HUES6 (cell line): Measurements from ENCODE around the gene ABHD8.
"Not testable (repeated sequence)": the region's sequence is repeated elsewhere in the genome, so short reads cannot be mapped to it uniquely, and the experiment has no call there.

ENCODE experiments used
- H3K27ac ChIP-seq: 2 replicates; pipeline ENCODE4 v1.7.0; 2013; ENCODE audit warnings: low read depth, mild to moderate bottlenecking, low read length, inconsistent platforms
- H3K27me3 ChIP-seq: 2 replicates; pipeline ENCODE4 v1.6.1; 2013; ENCODE audit warnings: low read length; ENCODE audit not compliant: control insufficient read depth, insufficient read depth
- H3K36me3 ChIP-seq: 2 replicates; pipeline ENCODE4 v1.6.1; 2013; ENCODE audit warnings: low read length; ENCODE audit not compliant: control insufficient read depth, insufficient read depth
- H3K4me1 ChIP-seq: 2 replicates; pipeline ENCODE4 v1.6.1; 2013; ENCODE audit warnings: low read length; ENCODE audit not compliant: control insufficient read depth, insufficient read depth
- H3K4me3 ChIP-seq: 2 replicates; pipeline ENCODE4 v1.5.1; 2013; ENCODE audit warnings: low read depth, low read length
- H3K9ac ChIP-seq: one replicate; pipeline ENCODE4 v1.6.1; 2013; ENCODE audit warnings: mild to moderate bottlenecking, low read length
- H3K9me3 ChIP-seq: 2 replicates; pipeline ENCODE4 v1.6.1; 2013; ENCODE audit warnings: low read depth, low read length; ENCODE audit not compliant: control insufficient read depth, insufficient read depth

The ABHD8 gene

DNA sequence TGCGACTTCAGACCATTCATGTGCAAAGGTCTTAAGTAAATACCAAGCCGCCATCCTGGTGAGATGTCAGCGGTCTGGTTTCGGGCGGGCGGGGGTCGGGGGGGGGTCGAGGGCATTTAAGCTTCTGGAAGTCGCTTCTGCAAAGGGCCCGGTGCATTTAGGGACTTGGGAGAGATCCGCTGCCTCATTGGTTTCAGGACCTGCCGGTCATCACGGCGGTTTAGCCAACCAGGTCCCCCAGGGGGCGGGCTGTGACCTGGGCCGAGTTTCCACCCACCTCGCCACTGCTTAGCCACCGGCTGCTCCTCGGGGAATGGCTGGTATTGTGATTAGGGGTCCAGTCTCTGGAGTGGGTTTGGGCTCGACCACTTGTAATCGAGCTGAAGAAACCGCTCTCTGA, 13.7 kb downstream of the ABHD8 start:
- H3K27me3 ChIP-seq = no peaks in the 10 kb centered on the region
- H3K9me3 ChIP-seq = peaks cover 5% of the 10 kb centered on the region; the same call in 1 of the 2 replicates
- peaks cover 6% of the 10 kb centered on the region for H3K36me3 ChIP-seq
- no peak overlapping the region for H3K27ac ChIP-seq
- H3K4me1 ChIP-seq = peaks cover 8% of the 10 kb centered on the region
- no peak overlapping the region for H3K4me3 ChIP-seq
- no peak overlapping the region for H3K9ac ChIP-seq

DNA sequence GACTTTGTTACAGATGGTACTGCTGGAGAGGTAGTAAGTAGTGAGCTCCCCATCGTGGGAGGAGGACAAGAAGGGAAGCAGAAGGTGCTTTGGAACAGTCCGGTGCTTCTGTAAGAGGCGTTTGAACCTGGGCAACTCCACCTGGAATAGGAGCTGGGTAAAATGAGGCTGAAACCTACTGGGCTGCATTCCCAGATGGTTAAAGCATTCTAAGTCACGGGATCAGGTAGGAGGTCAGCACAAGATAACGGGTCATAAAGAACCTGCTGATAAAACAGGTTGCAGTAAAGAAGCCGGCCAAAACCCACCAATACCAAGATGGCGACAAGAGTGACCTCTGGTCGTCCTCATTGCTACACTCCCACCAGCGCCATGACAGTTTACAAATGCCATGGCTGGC, 16.5 kb downstream of the ABHD8 start:
- peaks cover 6% of the 10 kb centered on the region; the same call in 1 of the 2 replicates for H3K4me1 ChIP-seq
- peaks cover 12% of the 10 kb centered on the region for H3K36me3 ChIP-seq
- peaks cover 6% of the 10 kb centered on the region; the same call in 1 of the 2 replicates for H3K27me3 ChIP-seq
- no peak overlapping the region for H3K27ac ChIP-seq
- peaks cover 5% of the 10 kb centered on the region; the same call in 1 of the 2 replicates for H3K9me3 ChIP-seq
- no peak overlapping the region for H3K4me3 ChIP-seq
- no peak overlapping the region for H3K9ac ChIP-seq

DNA sequence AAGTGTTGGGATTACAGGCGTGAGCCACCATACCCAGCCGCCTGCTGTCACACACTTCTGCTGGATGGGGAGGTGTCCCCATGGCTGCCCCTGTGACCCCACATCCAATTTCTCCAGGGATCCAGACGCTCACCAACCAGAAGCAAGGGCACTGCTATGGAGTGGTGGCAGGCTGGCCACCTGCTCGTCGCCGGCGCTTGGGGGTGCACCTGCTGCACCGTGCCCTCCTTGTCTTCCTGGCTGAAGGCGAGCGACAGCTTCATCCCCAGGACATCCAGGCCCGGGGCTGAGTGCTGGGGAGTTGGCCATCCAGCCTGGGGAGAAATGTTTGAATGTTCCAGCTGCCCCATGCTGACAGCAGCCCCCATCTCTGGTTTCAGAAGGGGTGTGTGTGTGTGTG, 17.0 kb downstream of the ABHD8 start:
- no peak overlapping the region for H3K27ac ChIP-seq
- H3K36me3 ChIP-seq = peaks cover 12% of the 10 kb centered on the region
- H3K9me3 ChIP-seq = peaks cover 5% of the 10 kb centered on the region; the same call in 1 of the 2 replicates
- H3K4me3 ChIP-seq = no peak overlapping the region
- H3K27me3 ChIP-seq = peaks cover 11% of the 10 kb centered on the region; the same call in 1 of the 2 replicates
- H3K9ac ChIP-seq = no peak overlapping the region
- H3K4me1 ChIP-seq = peaks cover 6% of the 10 kb centered on the region; the same call in 1 of the 2 replicates

DNA sequence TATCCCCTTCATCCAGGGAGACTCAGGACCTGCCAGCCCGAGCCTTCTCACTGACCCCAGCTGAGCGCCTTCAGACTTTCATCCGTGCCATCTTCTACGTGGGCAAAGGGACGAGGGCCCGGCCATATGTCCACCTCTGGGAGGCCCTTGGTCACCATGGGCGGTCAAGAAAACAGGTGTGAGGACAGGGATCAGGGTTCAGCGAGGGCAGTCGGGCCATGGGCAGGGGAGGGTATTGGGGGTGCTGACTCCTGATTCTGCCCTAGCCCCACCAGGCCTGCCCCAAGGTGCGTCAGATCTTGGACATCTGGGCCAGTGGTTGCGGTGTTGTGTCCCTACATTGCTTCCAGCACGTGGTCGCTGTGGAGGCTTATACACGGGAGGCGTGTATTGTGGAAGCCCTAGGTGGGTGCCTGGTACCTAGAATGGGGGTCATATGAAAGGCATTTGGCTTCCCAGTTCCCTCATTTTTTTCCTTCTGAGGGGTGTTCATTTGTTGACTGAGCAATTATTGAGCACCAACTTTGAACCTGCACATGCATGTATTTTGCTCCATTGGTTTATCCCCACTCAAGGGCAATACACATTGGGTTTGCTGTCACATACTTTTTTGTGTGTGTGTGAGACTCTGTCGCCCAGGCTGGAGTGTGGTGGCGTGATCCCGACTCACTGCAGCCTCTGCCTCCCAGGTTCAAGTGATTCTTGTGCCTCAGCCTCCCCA, 17.6 kb downstream of the ABHD8 start:
- Histone ChIP-seq H3K36me3 (peaks cover 12% of the 10 kb centered on the region), H3K27me3 (peaks cover 12% of the 10 kb centered on the region; the same call in 1 of the 2 replicates), H3K9ac (no peak overlapping the region), H3K4me3 (no peak overlapping the region), H3K4me1 (peaks cover 6% of the 10 kb centered on the region; the same call in 1 of the 2 replicates), H3K9me3 (peaks cover 5% of the 10 kb centered on the region; the same call in 1 of the 2 replicates), H3K27ac (no peak overlapping the region)

DNA sequence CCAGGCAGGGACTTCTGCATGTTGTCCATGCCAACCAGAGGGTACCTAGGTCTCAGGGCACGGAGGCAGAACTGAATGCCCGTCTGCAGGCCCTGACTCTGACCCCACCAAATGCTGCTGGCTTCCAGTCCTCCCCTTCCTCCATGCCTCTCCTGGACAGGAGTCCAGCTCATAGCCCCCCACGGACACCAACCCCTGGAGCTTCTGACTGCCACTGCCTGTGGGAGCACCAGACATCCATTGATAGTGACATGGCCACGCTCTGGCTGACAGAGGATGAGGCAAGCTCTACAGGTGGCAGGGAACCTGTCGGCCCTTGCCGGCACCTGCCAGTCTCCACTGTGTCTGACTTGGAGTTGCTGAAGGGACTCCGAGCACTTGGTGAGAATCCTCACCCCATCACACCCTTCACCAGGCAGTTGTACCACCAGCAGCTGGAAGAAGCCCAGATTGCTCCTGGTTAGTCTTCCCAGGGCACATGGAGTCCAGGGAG, 19.7 kb downstream of the ABHD8 start:
- H3K9ac ChIP-seq = no peak overlapping the region
- H3K9me3 ChIP-seq = peaks cover 5% of the 10 kb centered on the region; the same call in 1 of the 2 replicates
- peaks cover 12% of the 10 kb centered on the region; the same call in 1 of the 2 replicates for H3K27me3 ChIP-seq
- H3K4me3 ChIP-seq = no peak overlapping the region
- H3K27ac ChIP-seq = no peak overlapping the region
- peaks cover 6% of the 10 kb centered on the region; the same call in 1 of the 2 replicates for H3K4me1 ChIP-seq
- peaks cover 25% of the 10 kb centered on the region for H3K36me3 ChIP-seq

DNA sequence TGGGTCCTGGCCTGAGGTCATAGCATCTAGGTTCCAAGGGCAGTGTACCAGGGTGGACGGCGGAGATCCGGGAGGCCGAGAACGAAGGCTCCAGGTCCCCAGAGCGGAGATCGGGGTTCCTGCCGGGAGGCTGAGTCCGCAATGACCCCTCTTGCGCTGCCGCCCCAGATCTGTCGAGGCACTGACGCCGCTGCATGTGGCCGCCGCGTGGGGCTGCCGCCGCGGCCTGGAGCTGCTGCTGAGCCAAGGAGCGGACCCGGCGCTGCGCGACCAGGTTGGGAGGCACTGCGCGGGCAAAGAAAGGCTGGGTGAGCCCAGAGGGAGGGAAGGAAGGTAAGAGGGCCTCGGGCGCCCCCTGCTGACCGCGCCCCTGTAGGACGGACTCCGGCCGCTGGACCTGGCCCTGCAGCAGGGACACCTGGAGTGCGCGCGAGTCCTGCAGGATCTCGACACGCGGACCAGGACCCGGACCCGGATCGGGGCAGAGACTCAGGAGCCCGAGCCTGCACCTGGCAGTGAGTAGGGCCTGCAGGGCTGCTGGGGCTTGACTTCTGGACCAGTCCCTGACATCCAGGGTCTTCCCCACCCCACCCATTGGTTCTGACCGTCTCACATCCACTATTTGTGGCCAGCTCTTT, 20.6 kb downstream of the ABHD8 start:
- H3K4me1 ChIP-seq = peaks cover 6% of the 10 kb centered on the region; the same call in 1 of the 2 replicates
- peak overlapping the region; percentile 44 for H3K4me3 ChIP-seq
- peak overlapping the region; percentile 14 for H3K9ac ChIP-seq
- H3K36me3 ChIP-seq = peaks cover 28% of the 10 kb centered on the region
- peaks cover 12% of the 10 kb centered on the region; the same call in 1 of the 2 replicates for H3K27me3 ChIP-seq
- no peak overlapping the region for H3K27ac ChIP-seq
- peaks cover 5% of the 10 kb centered on the region; the same call in 1 of the 2 replicates for H3K9me3 ChIP-seq

DNA sequence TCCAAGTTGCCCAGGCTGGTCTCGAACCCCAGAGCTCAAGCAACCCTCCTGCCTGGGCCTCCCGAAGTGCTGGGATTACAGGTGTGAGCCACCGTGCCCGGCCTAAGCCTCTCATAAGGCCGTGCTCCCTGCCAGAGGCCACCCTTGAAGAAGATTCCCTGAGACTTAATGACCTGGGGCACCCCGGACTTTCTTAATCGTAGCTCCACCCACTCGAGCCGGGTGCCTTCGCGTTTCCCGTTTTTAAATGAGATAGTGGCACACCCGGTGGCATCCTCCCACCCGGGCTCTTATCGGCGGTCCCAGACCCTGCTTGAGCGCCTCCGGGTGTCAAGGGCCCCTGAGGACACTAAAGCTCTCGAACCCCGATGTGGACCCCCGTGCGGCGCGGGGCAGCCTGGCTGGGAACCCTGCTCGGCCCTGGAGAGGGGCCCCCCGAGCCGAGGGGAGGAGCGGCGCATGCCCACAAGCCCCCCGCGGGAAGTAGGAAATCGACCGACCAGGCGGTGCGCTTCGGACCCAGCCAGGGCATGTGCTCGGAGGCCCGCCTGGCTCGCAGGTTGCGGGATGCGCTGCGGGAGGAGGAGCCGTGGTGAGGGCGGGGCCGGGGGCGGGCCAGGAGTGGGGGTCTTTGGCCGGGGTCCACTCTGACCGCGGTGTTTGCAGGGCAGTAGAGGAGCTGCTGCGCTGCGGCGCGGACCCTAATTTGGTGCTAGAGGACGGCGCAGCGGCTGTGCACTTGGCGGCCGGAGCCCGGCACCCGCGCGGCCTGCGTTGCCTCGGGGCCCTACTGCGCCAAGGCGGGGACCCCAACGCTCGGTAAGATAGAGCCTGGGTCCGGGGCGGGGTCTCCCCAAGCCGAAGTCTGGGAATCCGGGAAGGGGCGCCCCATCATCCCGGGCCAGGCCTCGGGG, 21.6 kb downstream of the ABHD8 start, which contains the start of gene ANKLE1:
TSS of gene ANKLE1 (plus strand) at position 511 of the 914 bp plus-strand sequence. CDS start at position 531, 20 bp downstream.
- peaks cover 36% of the 10 kb centered on the region for H3K36me3 ChIP-seq

DNA sequence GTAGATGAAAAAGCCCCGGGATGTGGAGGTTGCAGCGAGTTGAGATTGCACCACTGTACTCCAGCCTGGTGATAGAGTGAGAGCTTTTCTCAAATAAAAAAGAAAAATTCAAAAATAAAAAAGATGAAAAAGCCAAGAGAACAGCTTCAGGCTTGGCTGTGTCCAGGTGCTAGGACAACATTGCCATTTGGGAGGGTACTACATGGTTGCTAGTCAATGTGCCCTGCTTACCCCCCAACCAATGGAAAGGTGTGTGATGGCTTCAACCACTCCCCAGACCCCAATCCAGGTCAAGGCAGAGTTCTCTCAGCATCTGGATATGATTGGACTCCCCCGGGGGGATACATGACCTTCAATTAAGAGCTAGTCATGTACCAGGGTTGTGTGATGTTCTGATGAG, 23.8 kb downstream of the ABHD8 start:
- peaks cover 6% of the 10 kb centered on the region; the same call in 1 of the 2 replicates for H3K4me1 ChIP-seq
- H3K9me3 ChIP-seq = no peaks in the 10 kb centered on the region
- peaks cover 51% of the 10 kb centered on the region for H3K36me3 ChIP-seq
- H3K9ac ChIP-seq = no peak overlapping the region
- no peak overlapping the region for H3K27ac ChIP-seq
- H3K27me3 ChIP-seq = peaks cover 12% of the 10 kb centered on the region; the same call in 1 of the 2 replicates
- no peak overlapping the region for H3K4me3 ChIP-seq

More for the DNA sequence above, 21.6 kb downstream of the ABHD8 start, which contains the start of gene ANKLE1:
- Histone ChIP-seq H3K4me1 (peaks cover 6% of the 10 kb centered on the region; the same call in 1 of the 2 replicates), H3K9ac (peak within 1 kb of the TSS; percentile 14), H3K4me3 (peak within 1 kb of the TSS; percentile 44), H3K9me3 (peaks cover 5% of the 10 kb centered on the region; the same call in 1 of the 2 replicates), H3K27ac (no peak within 1 kb of the TSS), H3K27me3 (peaks cover 12% of the 10 kb centered on the region; the same call in 1 of the 2 replicates)

DNA sequence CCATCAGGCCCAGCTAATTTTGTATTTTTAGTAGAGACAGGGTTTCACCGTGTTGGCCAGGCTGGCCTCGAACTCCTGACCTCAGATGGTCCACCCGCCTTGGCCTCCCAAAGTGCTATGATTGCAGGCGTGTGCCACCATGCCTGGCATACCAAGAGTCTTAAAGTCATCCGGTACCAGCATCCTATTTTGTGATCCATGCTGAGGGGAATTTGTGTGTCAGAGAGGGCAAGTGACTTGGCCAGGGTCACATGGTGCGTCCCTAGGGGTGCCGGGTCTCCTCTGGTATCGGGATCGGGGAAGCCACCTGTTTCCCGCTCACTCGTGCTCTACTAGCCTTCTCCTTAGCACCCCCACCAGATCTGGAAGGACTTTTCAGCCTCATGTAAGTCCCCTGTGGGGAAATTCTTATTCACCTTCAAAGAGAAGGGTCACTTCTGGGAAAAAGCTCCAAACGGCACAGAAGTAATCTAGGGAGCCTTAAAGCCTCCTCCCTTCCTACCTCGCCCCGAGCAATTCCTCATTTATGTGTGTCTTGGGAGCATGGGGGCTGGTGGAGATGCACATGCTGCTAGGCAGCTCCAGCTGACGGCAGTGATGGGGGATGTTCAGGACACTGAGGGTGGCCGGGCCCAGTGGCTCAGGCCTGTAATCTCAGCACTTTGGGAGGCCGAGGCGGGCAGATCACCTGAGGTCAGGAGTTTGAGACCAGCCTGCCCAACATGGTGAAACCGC, 27.6 kb downstream of the ABHD8 start:
- Histone ChIP-seq H3K4me1 (no peaks in the 10 kb centered on the region), H3K4me3 (no peak overlapping the region), H3K27ac (no peak overlapping the region), H3K27me3 (no peaks in the 10 kb centered on the region), H3K36me3 (peaks cover 71% of the 10 kb centered on the region), H3K9ac (no peak overlapping the region), H3K9me3 (no peaks in the 10 kb centered on the region)

DNA sequence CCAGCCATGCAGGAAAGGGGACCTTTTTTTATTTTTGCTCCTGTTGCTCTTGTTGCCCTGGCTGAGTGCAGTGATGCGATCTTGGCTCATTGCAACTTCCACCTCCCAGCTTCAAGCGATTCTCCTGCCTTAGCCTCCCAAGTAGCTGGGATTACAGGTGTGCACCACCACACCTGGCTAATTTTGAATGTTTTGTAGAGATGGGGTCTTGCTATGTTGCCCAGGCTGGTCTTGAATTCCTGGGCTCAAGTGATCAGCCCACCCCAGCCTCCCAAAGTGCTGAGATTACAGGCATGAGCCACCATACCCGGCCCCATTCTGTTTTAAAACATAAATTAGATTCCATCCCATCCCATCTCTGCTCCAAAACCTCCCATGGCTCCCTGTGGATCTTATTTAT, 28.3 kb downstream of the ABHD8 start:
- not testable (repeated sequence) for H3K9ac ChIP-seq, H3K9me3 ChIP-seq, H3K27me3 ChIP-seq, H3K4me1 ChIP-seq, H3K4me3 ChIP-seq, H3K27ac ChIP-seq
- H3K36me3 ChIP-seq = peaks cover 76% of the 10 kb centered on the region
